Thyroid gland (tissue), 4 donors: Measurements from ENCODE around the gene ERCC4. TPM values are rescaled to one million over a fixed set of nuclear protein-coding genes. Genes with fewer than 3 reads are reported as not detected.

Experiments
- DNase-seq, 2 donors: peaks; one replicate each; pipeline ENCODE4 v3.0.0-alpha.2; 2019
- H3K27ac ChIP-seq, 3 donors: fragments of 200-600 bp; sonication (generic); 1 replicate in 2 of 3; 2 replicates in 1 of 3; pipeline ENCODE4 v1.5.1; 2016 to 2019; ENCODE audit warnings: mild to moderate bottlenecking in 1 of 3, moderate library complexity in 1 of 3
- H3K27me3 ChIP-seq: fragments of 200-600 bp; sonication (generic); one replicate; pipeline ENCODE4 v1.5.1; 2019
- H3K36me3 ChIP-seq, 2 donors: fragments of 200-600 bp; sonication (generic); one replicate each; pipeline ENCODE4 v1.5.1; 2016 to 2019
- H3K4me1 ChIP-seq, 2 donors: fragments of 200-600 bp; sonication (generic); one replicate each; pipeline ENCODE4 v1.5.1; 2017 to 2019
- H3K4me3 ChIP-seq, 3 donors: fragments of 200-600 bp; sonication (generic); replicated peaks in 1 of 3; 1 replicate in 2 of 3; 2 replicates in 1 of 3; pipeline ENCODE4 v1.5.1; 2016; ENCODE audit warnings: mild to moderate bottlenecking in 1 of 3
- H3K9me3 ChIP-seq: fragments of 200-600 bp; sonication (generic); one replicate; pipeline ENCODE4 v1.5.1; 2017
- POLR2A ChIP-seq, 2 donors: fragments of 450-650 bp; IDR thresholded peaks; one replicate each; pipeline ENCODE4 v1.6.1; 2017; ENCODE audit warnings: antibody characterized with exemption in 2 of 2, mild to moderate bottlenecking in 2 of 2, moderate library complexity in 1 of 2
- whole genome bisulfite sequencing, 2 donors: methylation state at CpG; one replicate each; pipeline ENCODE4 v1.1.5; 2017; 5-methylcytosine and 5-hydroxymethylcytosine counted together
- intact Hi-C: fragments of 100-400 bp; cut with DNase I; formaldehyde crosslinking; loops from one replicate; pipeline ENCODE4 v1.15.1; 2023
- total RNA-seq, 4 donors: library from RNA; depleted of rRNA; stranded (reverse); fragments of >200 nt; gene quantifications; one replicate each; pipeline ENCODE4 v1.2.3, GENCODE V29; 2016
- TF ChIP-seq, protein P1 (sequence below), 6 experiments: fragments of 200-600 bp in 3 of 6; fragments of 450-650 bp in 3 of 6; sonication (generic) in 3 of 6; IDR thresholded peaks; one replicate each; pipeline ENCODE4 v1.5.1; 2016 to 2019; ENCODE audit warnings: antibody characterized with exemption in 6 of 6, mild to moderate bottlenecking in 2 of 6, inconsistent platforms in 1 of 6, moderate library complexity in 1 of 6

Gene ERCC4
- total RNA-seq, 4 donors from 2014 or later, result 7.5 to 13.2 (median 11.9) TPM

DNA sequence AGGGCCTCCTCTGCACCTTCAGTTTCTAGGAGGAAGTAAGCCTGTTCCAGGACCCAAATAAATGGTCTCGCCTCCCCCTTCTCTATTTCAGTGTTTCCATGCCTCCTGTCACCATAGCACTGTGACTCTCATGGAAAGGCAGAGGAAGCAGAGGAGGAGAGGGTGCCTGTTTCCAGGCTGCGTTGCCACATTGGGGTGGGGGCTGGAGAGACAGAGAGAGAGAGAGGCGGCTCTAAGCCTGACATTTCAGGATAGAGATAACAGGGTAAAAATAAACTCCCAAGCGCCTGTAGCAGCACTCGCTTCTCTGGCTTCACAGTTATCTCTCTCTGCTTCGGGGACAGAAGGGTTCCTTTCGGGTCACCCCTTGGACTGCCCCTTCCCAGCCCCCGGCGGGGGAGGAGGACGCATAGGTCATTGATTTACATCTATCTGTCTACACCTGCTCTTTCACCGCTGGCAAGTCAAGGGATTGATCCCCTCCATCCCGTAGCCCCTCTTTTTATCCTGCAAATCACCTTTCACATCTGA is 80.0 kb downstream of the ERCC4 start:
- intact Hi-C loops, result loop anchor here (10.0 kb wide), 1 partner anchor 75 kb away; the partner anchor contains the start of gene ERCC4
- WGBS, 2 donors, result 62 to 67% methylated on average over 12 of the region's 12 CpGs

DNA sequence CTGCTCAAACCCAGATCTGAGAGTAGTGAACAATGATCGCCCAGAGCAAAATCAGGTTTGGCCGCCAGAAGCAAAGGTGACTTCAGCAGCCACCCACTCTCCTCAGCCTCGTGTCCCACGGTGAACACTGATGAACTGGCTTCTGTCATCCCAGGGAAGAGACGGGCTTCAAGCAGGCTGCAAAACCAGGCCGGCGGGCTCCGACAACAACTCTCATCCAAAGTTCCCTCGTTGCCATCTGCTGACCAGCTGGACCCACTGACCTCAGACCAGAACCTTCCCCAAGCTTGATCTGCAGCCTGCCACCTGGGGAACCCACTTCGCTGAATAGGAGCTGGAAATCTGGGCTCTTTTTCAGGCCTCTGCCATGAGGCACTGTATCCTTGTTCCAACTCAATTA is 81.6 kb downstream of the ERCC4 start:
- intact Hi-C loops, result loop anchor here (10.0 kb wide), 1 partner anchor 77 kb away; the partner anchor contains the start of gene ERCC4
- H3K27me3 ChIP-seq, result no peaks in the 10 kb centered on the region
- no peaks in the 10 kb centered on the region for H3K9me3 ChIP-seq
- DNase-seq, result no peak
- TF ChIP-seq POLR2A (IDR thresholded peaks at IDR 0.05), result no peak
- TF ChIP-seq, protein P1, sequence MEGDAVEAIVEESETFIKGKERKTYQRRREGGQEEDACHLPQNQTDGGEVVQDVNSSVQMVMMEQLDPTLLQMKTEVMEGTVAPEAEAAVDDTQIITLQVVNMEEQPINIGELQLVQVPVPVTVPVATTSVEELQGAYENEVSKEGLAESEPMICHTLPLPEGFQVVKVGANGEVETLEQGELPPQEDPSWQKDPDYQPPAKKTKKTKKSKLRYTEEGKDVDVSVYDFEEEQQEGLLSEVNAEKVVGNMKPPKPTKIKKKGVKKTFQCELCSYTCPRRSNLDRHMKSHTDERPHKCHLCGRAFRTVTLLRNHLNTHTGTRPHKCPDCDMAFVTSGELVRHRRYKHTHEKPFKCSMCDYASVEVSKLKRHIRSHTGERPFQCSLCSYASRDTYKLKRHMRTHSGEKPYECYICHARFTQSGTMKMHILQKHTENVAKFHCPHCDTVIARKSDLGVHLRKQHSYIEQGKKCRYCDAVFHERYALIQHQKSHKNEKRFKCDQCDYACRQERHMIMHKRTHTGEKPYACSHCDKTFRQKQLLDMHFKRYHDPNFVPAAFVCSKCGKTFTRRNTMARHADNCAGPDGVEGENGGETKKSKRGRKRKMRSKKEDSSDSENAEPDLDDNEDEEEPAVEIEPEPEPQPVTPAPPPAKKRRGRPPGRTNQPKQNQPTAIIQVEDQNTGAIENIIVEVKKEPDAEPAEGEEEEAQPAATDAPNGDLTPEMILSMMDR (IDR thresholded peaks at IDR 0.05), result no peak
- H3K36me3 ChIP-seq, result no peaks in the 10 kb centered on the region
- 93 to 94% methylated on average over 10 of the region's 10 CpGs for WGBS, 2 donors
- peaks cover 0 to 9% of the 10 kb centered on the region in 2 donors for H3K4me1 ChIP-seq
- no peak overlapping the region for H3K4me3 ChIP-seq
- no peak overlapping the region for H3K27ac ChIP-seq

More for the DNA sequence above, 80.0 kb downstream of the ERCC4 start:
- TF ChIP-seq POLR2A (IDR thresholded peaks at IDR 0.05), result no peak
- TF ChIP-seq, protein P1 (IDR thresholded peaks at IDR 0.05), result no peak
- Histone ChIP-seq H3K27ac (no peak overlapping the region), H3K4me3 (no peak overlapping the region), H3K27me3 (no peaks in the 10 kb centered on the region), H3K4me1 (peaks cover 0 to 9% of the 10 kb centered on the region in 2 donors), H3K9me3 (no peaks in the 10 kb centered on the region), H3K36me3 (no peaks in the 10 kb centered on the region)
- DNase-seq, result no peak

Other genes starting within 250 kb of the ERCC4 start
- gene MRTFB, start 151.2 kb downstream of the ERCC4 start, total RNA-seq, result 100 to 1,000 TPM in 1 of 4 donors, 10 to 100 TPM in 3; 51.2 to 131 (median 74.0) TPM